ENCODE results near the gene TAF1C.

Gene TAF1C

DNA sequence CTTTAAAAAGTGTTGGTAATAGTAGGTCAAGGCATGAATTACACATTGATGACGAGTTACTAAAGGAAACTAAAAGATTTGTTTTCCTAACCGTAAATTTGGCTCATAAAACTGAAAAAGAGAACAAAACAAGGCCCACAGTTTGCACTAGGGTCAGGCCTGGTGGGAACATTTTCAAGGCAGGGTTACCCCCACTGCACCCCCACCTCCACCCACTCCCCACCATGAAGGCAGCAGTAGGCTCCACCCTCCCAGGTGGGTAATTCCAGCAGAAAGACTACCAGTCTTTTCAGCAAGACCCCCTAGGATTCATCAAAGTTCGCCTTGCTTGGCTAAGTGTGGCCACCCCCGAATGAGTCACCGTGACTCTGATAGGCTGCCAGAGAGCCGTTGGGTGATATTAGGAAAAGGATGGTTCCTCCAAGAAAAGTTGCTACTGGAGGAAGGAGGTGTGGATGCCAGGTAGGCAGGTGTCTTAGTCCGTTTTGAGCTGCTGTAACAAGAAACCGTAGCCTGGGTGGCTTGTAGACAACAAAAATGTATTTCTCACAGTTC lies 33.1 kb downstream of the TAF1C start:
- no peak for DNase-seq

DNA sequence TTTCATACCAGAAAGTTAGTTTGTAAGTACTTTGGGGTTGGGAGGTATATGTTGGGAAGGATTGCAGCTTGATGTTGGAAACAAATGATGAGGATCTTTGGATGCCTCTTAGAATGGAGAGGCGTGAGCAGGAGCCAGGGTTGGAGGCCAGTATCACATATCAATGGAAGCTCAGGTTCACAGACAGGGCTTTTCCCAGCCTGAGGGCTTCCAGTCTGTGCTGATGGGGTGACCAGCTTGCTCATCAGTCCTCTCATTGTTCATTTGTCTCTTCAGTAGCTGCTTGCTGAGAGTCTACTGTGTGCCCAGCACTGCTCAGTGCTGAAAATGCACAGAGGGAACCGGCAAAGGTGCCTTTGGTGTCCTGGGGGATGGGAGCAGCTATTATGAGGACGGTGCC lies 35.9 kb downstream of the TAF1C start:
- DNase-seq = no peak

DNA sequence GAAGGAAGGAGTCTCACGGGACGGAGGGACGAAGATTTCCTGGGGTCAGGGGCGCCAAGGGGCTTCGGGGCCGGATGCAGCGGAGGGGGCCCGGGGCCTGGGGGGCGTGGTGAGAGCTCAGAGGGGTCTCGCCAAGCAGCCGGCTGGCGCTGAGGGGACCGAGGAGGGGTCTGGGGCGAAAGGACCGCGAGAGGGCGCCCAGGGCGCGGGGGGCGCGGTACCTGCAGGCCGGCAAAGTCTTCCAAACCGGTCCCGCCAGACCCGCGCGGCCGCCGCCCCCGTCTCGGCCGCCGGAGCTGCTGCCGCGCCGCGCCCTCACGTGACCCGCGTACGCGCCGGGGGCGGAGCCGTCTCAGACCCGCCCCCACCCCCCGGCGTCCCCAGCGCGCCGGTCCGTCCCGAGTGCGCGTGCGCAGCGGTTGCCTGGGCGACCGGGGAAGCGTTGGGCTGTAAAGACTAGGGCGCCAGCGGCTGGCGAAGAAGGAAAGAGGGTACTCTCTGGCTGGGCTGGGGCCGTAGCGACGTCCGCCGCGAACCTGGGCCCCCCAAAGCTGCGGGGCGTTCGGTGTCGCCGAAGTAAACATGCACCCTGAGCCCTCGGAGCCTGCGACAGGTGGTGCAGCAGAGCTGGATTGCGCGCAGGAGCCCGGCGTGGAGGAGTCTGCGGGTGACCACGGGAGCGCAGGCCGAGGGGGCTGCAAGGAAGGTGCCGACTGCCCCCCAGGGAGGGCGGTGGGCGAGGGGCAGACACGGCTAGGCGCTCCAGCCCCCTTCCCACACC lies 41.8 kb downstream of the TAF1C start, which contains the start of the genes DNAAF1 and HSDL1:
Gene DNAAF1, plus strand, starts transcription at position 450 of the 781 bp plus-strand sequence. Its CDS starts 133 bp downstream, at position 583.
Gene HSDL1, minus strand, starts transcription at position 319 of the 781 bp plus-strand sequence. CDS start 13,856 bp downstream, outside the sequence.
- DNase-seq = peak; percentile 94

DNA sequence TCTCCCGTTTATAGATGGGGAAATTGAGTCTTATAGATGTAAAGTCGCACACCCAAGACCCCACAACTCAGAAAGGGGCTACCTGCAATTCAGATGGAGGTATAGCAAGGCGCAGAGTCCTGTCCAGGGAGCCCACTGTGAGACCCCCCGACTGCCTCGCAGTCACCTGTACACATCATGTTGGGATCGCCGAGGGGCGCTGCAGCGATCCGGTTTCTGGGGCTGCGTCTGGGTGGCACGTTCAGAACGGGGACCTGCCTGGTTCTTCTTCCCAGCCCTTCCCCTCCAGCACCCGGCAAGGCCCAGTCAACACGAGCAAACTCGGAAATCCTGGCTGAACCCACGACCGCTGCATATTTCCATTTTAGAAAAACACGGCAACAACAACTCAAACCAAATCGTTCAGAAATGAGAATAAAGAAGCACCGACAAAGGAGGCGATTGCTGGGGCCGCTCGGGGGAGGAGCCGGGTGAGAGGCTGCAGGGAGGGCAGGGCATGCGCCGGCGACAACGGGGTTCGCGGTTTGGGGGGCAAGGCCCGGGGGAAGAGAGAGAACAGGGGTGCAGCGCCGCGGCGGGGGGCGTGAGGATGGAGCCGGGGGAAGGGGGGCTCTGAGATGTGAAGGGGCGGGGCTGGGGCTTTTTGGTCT lies 42.5 kb downstream of the TAF1C start:
- peak; percentile 45 for DNase-seq

DNA sequence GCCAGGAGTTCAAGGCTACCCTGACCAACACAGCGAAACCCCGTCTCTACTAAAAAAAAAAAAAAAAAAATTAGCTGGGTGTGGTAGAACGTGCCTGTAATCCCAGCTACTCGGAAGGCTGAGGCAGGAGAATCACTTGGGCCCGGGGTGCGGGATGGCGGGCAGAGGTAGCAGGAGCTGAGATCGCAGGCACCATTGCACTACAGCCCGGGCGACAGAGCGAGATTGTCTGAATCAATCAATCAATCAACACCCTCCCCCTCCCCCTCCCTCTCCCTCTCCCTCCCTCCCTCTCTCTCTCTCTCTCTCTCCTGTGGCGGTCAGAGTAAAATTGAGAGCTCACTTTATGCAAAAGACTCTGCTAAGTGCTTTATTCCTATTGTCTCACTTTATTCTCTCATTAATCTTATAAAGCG lies 43.1 kb downstream of the TAF1C start:
- peak; percentile 2 for DNase-seq

DNA sequence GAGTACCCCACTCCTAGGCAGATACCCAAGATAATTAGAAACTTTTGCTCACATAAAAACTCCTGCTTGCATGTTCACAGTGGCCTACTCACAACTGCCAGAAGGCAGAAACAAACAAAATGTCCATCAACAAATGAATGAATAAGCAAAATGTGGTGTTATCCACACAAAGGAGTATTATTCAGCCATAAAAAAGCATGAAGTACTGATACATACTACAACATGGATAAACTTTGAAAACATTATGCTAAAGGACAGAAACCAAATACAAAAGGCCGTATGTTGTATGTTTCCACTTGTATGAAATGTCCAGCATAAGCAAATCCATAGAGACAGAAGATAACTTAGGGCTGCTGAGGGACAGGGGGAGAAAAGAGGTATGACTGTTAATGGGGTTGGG lies 43.8 kb downstream of the TAF1C start:
- DNase-seq = no peak

DNA sequence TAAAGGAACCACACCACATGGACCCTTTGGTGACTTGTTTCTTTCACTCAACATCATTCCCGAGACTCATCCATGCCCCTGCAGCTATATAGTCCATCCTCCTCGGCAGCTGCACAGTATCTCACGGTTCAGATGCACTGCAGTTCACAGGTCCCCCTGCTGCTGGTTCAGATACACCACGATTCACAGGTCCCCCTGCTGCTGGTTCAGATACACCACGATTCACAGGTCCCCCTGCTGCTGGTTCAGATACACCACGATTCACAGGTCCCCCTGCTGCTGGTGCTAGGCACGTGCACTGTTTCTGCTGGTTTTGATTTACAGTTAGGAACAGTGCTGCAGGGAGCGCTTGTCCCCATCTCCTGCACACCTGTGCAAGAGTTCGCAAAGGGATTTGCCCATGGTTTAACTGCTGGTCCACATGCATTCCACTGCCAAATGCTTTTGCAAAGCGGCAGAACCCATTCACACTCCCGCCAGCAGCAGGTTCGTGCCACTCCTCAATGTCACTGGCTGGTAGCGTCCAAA lies 45.6 kb downstream of the TAF1C start:
- DNase-seq = no peak

DNA sequence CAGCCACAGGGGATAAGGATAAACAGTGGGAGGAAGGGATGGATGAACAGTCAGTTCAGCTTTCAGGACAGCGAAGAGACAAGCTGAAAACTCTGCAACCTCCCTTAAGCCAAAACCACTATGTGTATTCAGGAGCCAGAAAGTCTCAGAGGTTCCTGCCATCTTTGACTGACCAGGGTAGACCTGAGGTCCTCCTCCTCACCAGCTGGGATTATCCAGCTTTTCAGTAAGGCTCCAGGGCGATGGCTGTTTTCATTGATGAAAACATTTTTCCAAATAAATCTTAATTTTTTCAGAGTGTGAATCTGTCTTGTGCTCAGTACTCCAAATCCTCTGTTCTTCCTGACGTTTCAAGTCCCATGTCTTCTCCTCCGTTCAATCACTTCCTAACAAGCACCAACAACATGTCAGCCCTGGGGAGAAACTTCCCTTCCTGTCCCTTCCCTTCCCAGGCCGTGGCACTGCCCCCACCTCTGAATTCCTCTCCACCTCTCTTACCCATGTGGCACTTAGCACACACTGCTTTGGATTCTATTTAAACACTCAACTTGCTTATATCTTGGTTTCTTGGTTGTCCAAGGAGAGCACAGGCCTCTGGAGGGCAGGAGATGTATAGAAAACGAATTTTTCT lies 47.1 kb downstream of the TAF1C start:
- DNase-seq = no peak

DNA sequence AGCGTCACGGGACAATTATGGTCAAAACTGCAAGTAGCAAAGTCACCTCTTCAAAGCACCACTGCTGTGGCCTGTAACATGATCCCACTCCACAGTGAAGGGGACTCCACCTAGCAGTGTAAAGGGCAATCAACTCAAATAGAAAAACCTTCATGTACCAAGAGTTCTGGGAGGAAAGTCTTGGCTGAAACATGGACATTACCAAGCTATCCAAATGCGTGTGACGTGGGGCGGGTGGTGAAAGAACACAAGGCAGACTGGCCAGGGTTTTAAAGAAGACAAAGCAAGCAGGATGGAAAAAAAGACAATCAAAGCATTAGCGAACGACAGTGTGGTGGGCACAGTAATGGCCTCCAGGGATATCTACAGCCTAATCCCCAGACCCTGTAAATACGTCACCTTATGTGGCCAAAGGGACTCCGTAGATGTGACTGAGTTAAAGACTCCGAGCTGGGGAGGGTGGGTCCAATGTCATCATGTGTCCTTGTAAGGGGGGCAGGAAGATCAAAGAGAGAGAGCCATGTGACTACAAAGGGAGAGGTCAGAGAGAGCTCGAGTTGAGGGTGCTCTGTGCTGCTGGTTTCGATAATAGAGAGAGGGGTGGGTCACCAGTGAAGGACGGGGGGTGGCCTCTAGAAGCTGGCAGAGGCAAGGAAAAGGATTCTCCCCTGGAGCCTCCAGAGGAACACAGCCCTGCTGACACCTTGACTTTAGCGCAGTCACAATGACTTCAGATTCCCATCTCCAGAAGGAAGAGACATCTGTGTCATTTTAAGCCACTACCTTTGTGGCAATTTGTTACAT lies 47.8 kb downstream of the TAF1C start:
- no peak for DNase-seq

DNA sequence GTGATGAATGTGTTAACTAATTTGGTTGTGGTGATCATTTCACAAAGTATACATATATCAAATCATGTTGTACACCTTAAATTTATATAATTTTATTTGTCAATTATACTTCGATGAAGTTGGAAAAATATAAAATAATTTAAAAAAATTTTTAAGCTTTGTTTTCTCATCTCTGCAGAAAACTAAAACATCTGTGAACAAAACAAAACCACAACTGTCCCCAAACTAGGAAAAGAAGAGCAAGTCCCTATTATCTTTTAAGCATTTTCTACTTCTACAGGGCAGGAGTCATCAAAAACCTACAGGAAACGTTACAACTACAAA lies 48.4 kb downstream of the TAF1C start:
- no peak for DNase-seq

DNA sequence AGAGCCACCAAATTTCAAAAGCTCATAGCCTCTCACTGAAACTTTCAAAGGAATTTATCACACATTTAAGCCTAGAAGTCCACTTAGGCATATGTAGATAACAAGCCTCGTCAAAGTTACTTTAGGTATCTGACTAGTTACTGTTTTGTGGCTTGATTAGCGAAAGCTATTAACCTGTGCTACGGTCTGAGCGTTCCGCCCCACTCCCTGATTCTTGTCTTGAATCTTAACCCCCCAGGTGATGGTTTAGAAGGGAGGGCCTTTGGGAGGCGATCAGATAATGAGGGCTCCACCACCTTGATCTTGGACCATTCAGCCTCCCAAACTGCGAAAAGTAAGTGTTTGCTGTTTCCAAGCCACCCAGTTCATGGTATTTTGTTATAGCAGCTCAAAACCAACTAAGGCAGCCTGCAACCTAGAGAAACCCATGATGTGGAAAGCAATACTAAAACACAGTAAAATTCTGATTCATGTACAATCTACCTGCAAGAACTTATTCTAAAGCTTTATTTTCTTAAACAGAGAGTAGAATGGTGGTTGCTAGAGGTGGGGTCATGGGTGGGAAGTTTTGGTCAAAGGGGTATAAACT lies 49.0 kb downstream of the TAF1C start:
- DNase-seq = no peak

DNA sequence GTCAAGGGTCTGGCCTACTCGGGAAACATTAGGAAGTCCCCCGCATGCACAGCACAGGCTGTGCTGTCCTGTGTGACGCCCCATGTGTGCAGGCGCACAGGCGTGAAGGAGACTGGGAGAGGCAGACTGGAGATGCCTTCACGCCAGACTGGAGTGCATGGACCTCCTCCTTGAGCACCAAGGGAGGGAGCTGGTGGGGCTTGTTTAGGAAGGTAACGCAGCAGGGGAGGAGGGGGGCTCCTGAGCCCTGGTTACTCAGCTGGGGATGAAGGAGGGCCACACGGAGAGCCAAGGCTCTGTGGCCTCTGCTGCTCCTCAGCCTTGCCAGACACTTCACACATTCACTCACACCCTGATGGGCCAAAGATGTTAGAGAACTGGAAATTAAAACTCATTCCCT lies 49.6 kb downstream of the TAF1C start:
- DNase-seq = no peak

DNA sequence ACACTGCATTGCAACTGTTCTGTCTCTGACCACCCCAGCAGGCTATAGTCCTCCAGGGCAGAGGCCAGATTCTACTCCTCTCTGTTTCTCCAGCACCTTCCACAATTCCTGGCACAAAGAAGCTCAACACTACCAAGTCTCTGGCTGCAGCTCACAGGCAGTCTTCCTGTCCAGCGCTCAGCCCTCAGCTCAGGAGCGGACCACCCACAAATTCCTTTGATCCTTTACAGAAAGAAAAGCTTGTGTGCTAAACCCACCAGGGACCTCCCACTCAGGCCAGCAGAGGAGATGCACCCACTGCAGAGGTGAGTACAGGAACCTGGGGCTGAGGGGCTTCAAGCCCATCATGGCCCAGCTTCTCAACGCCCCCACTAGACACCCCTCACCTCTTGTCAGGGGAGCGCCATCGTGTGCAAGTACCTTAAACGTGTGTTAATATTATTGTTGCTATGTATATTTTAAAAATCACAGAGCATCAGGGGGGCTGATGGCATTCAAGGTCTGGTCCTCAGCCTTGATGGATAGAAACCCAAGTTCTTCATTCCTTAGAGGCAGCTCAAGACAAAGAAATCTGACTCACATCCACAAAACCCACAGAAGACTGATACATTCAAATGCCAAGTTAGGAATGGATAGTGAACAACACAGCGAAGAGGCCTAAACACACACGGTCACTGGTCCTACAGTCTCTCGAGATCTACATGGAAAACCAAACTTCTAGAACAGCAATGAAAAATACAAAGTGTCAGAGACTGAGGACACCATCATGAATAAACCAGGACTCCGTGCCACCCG lies 50.3 kb downstream of the TAF1C start:
- no peak for DNase-seq

DNA sequence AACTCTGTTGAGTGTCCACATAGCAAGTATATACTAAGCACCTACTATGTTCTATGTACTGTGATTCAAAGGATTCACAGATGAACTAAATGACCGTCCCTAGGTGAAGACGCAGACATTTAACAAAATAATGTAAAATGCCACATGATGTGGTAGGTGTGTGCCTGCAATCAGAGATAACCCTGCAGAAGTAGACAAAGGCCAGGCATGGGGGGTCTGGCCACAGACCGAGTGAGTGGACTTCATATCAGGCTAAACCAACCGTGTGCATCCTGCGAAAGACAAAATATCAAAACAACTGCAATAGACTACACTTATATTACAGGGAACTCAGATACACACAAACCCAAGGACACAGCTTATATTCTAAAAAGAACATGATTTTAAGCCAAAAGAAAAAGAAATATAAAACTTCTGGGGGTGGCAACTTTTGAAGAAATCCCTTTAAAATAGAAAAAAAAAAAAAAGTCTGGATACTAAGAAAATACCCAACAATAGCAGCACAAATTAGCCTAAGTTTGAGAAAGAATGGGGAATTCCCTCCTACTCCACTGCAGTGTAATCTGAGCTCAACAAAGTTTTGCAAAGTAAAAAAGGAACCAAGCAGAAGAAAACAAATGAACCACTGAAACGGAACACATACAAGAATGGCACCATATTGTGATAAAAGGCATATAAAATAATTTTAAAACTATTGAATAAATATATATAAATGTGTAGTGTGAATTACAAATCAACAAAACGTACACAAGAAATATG lies 54.2 kb downstream of the TAF1C start:
- no peak for DNase-seq

DNA sequence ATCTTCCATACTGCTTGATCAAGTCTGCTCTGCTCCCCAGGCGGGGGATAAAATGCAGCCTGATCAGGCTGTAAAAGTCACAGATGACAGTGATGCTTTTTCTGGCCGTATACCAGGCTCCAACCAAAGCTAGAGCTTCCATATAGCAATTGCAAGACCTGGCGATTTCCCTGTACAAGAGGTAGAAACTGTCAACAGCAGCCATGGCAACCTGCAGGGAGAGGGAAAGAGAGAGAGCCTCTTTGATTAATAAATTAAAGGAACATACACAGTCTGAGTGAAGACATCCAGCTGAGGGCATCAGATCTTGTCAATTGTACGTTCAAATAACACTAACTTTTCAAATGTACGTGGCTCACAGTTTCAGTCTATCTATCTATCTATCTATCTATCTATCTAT lies 55.7 kb downstream of the TAF1C start:
- no peak for DNase-seq

Data from CD4-positive, alpha-beta T cell treated with Interleukin-12 subunit alpha and Interleukin-12 subunit beta, for 1 hour (primary cell).